Suprapubic skin (tissue), 4 donors: ENCODE data around the gene SLC35E4.
"Not testable (repeated sequence)": the region's sequence is repeated elsewhere in the genome, so short reads cannot be mapped to it uniquely, and the experiment has no call there.

Experiments used
- CTCF ChIP-seq, 2 donors: fragments of 200-600 bp in 1 of 2; fragments of 450-650 bp in 1 of 2; sonication (generic) in 1 of 2; IDR thresholded peaks; one replicate each; pipeline ENCODE4 v1.5.1; 2016 to 2019; ENCODE audit warnings: antibody characterized with exemption in 2 of 2, mild to moderate bottlenecking in 1 of 2, moderate library complexity in 1 of 2
- EP300 ChIP-seq: sonication (generic); formaldehyde crosslinking; IDR thresholded peaks from one replicate; pipeline ENCODE4 v1.6.1; 2017; ENCODE audit warnings: antibody characterized with exemption
- POLR2A ChIP-seq, 2 donors: fragments of 450-650 bp; IDR thresholded peaks; one replicate each; pipeline ENCODE4 v1.6.1; 2017; ENCODE audit warnings: antibody characterized with exemption in 2 of 2, mild to moderate bottlenecking in 2 of 2, moderate library complexity in 2 of 2
- POLR2AphosphoS5 ChIP-seq, 3 donors: sonication (generic); formaldehyde crosslinking; IDR thresholded peaks; one replicate each; pipeline ENCODE4 v1.6.1; 2017; ENCODE audit warnings: antibody characterized with exemption in 3 of 3

- TF ChIP-seq CTCF (IDR thresholded peaks at IDR 0.05); POLR2A (IDR thresholded peaks at IDR 0.05); POLR2AphosphoS5 (IDR thresholded peaks at IDR 0.05); EP300: not testable (repeated sequence)
These were observed 4.1 kb upstream of the SLC35E4 start for GRCh38 chr22:30631469-30631868.
